ENCODE data around the gene PALM2AKAP2. TPM values are rescaled to one million over a fixed set of nuclear protein-coding genes. Genes with fewer than 3 reads are reported as not detected.

Gene PALM2AKAP2
- total RNA-seq, 1 experiment from 2014 or later = not detected

- no peak overlapping the region for H3K4me3 Mint-ChIP-seq (ENCODE audit: low read depth, unreplicated experiment)
- no peaks in the 10 kb centered on the region for H3K36me3 Mint-ChIP-seq (ENCODE audit: insufficient read depth, unreplicated experiment)
- intact Hi-C loops (cut with micrococcal nuclease; ENCODE audit: unreplicated experiment) = no loop called here
- H3K4me1 Mint-ChIP-seq (ENCODE audit: low read depth, unreplicated experiment) = no peaks in the 10 kb centered on the region
- no TSS peak for BruUV-seq (replicated peaks)
- H3K27me3 Mint-ChIP-seq (ENCODE audit: unreplicated experiment) = no peaks in the 10 kb centered on the region
- CTCF ChIA-PET = no interaction called here
- H3K27ac Mint-ChIP-seq (ENCODE audit: unreplicated experiment) = no peak overlapping the region
- no peak for DNase-seq
- H3K9me3 Mint-ChIP-seq (ENCODE audit: low read depth, unreplicated experiment) = no peaks in the 10 kb centered on the region
- TF ChIP-seq CTCF (IDR thresholded peaks at IDR 0.05; ENCODE audit: unreplicated experiment) = no peak
Observed at GRCh38 chr9:109795613-109796012, 15.6 kb downstream of the PALM2AKAP2 start.

DNA sequence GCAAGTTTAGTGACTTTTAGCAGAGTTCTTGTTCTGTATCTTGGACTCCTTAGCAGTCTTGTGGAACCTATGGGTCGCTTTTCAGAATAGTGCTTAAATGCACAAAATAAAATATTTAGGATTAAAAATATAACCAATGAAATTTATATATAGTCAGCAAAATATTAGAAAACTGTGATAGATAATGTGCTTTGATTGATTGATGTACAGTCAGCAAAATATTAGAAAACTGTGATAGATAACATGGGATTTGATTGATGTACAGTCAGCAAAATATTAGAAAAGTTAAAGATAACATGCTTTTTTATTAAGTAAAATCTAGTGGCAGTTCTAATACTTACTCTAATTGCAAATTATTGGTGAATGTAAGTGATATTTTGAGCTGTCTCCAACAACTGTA is 16.1 kb downstream of the PALM2AKAP2 start:
- no peak for DNase-seq
- no peaks in the 10 kb centered on the region for H3K27me3 Mint-ChIP-seq (ENCODE audit: unreplicated experiment)
- no peak overlapping the region for H3K4me3 Mint-ChIP-seq (ENCODE audit: low read depth, unreplicated experiment)
- CTCF ChIA-PET = no interaction called here
- intact Hi-C loops (cut with micrococcal nuclease; ENCODE audit: unreplicated experiment) = no loop called here
- TF ChIP-seq CTCF (IDR thresholded peaks at IDR 0.05; ENCODE audit: unreplicated experiment) = no peak
- H3K27ac Mint-ChIP-seq (ENCODE audit: unreplicated experiment) = no peak overlapping the region
- BruUV-seq (replicated peaks) = no TSS peak
- no peaks in the 10 kb centered on the region for H3K9me3 Mint-ChIP-seq (ENCODE audit: low read depth, unreplicated experiment)
- H3K36me3 Mint-ChIP-seq (ENCODE audit: insufficient read depth, unreplicated experiment) = no peaks in the 10 kb centered on the region
- H3K4me1 Mint-ChIP-seq (ENCODE audit: low read depth, unreplicated experiment) = no peaks in the 10 kb centered on the region

- Mint-ChIP-seq H3K4me3 (ENCODE audit: low read depth, unreplicated experiment) (no peak overlapping the region), H3K27me3 (ENCODE audit: unreplicated experiment) (no peaks in the 10 kb centered on the region), H3K9me3 (ENCODE audit: low read depth, unreplicated experiment) (no peaks in the 10 kb centered on the region), H3K4me1 (ENCODE audit: low read depth, unreplicated experiment) (no peaks in the 10 kb centered on the region), H3K36me3 (ENCODE audit: insufficient read depth, unreplicated experiment) (no peaks in the 10 kb centered on the region), H3K27ac (ENCODE audit: unreplicated experiment) (no peak overlapping the region)
- BruUV-seq (replicated peaks) = no TSS peak
- CTCF ChIA-PET = no interaction called here
- no peak for TF ChIP-seq CTCF (IDR thresholded peaks at IDR 0.05; ENCODE audit: unreplicated experiment)
- intact Hi-C loops (cut with micrococcal nuclease; ENCODE audit: unreplicated experiment) = no loop called here
- no peak for DNase-seq
Observed at GRCh38 chr9:109797006-109797405, 17.0 kb downstream of the PALM2AKAP2 start.

- Mint-ChIP-seq H3K36me3 (ENCODE audit: insufficient read depth, unreplicated experiment) (no peaks in the 10 kb centered on the region), H3K4me3 (ENCODE audit: low read depth, unreplicated experiment) (no peak overlapping the region), H3K4me1 (ENCODE audit: low read depth, unreplicated experiment) (no peaks in the 10 kb centered on the region), H3K27ac (ENCODE audit: unreplicated experiment) (no peak overlapping the region), H3K9me3 (ENCODE audit: low read depth, unreplicated experiment) (no peaks in the 10 kb centered on the region), H3K27me3 (ENCODE audit: unreplicated experiment) (no peaks in the 10 kb centered on the region)
- no TSS peak for BruUV-seq (replicated peaks)
- TF ChIP-seq CTCF (IDR thresholded peaks at IDR 0.05; ENCODE audit: unreplicated experiment) = no peak
- CTCF ChIA-PET = no interaction called here
- intact Hi-C loops (cut with micrococcal nuclease; ENCODE audit: unreplicated experiment) = no loop called here
- no peak for DNase-seq
Observed at GRCh38 chr9:109797509-109797908, 17.5 kb downstream of the PALM2AKAP2 start.

- CTCF ChIA-PET = no interaction called here
- no peaks in the 10 kb centered on the region for H3K4me1 Mint-ChIP-seq (ENCODE audit: low read depth, unreplicated experiment)
- no peak overlapping the region for H3K27ac Mint-ChIP-seq (ENCODE audit: unreplicated experiment)
- H3K4me3 Mint-ChIP-seq (ENCODE audit: low read depth, unreplicated experiment) = no peak overlapping the region
- H3K27me3 Mint-ChIP-seq (ENCODE audit: unreplicated experiment) = no peaks in the 10 kb centered on the region
- DNase-seq = no peak
- no peaks in the 10 kb centered on the region for H3K36me3 Mint-ChIP-seq (ENCODE audit: insufficient read depth, unreplicated experiment)
- intact Hi-C loops (cut with micrococcal nuclease; ENCODE audit: unreplicated experiment) = no loop called here
- no TSS peak for BruUV-seq (replicated peaks)
- H3K9me3 Mint-ChIP-seq (ENCODE audit: low read depth, unreplicated experiment) = no peaks in the 10 kb centered on the region
- TF ChIP-seq CTCF (IDR thresholded peaks at IDR 0.05; ENCODE audit: unreplicated experiment) = no peak
Observed at GRCh38 chr9:109799141-109799540, 19.1 kb downstream of the PALM2AKAP2 start.

Measured in Calu3 (cell line).